GM04504 (cell line): ENCODE data around the gene CAPZA1.

Experiments used
- DNase-seq: peaks from one replicate; pipeline ENCODE4 v3.0.0-alpha.2; 2012; ENCODE audit warnings: low read depth

The CAPZA1 gene

DNA sequence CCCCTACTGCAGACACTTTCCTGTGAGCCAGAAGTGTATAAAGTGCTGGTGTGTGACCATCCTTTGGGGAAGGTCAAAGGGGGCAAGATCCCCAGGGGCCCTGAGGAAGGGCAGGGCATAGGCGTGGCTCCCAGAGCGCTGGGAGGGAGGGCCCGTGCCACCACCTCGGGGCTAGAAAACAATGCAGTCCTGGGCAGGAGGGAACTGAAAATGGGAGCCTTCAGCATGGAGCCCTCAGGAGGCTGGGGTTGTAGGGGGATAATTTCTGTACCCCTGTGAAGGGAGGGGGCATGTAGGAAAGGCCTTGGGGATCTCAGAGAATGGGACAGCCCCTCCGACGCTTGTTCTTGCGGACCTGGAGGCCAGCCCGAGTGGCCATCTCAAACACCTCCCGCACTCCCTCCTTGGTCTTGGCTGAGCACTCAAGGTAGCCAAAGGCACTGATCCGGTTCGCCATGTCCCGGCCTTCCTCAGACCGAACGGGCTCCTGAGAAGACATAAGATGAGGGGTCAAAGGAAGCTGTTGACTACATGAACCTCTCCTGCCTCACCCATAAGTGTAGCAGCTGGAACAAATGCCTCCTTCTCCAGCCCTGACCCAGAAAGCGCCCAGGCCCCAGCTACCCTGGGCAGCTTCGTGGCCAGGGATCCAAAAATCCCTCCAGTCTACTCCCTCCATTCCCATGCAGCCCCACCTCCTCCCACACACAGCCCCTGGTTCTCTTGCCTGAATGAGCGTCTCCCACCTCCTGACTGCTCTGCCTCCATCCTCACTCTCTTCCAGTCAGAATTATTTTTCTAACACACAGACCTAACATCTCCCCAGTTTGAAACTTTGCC is 81.8 kb downstream of the CAPZA1 start:
- no peak for DNase-seq

- DNase-seq = no peak
Observed at GRCh38 chr1:112702067-112702395, 82.4 kb downstream of the CAPZA1 start.

- DNase-seq = no peak
Observed at GRCh38 chr1:112702420-112703261, 83.0 kb downstream of the CAPZA1 start.

DNA sequence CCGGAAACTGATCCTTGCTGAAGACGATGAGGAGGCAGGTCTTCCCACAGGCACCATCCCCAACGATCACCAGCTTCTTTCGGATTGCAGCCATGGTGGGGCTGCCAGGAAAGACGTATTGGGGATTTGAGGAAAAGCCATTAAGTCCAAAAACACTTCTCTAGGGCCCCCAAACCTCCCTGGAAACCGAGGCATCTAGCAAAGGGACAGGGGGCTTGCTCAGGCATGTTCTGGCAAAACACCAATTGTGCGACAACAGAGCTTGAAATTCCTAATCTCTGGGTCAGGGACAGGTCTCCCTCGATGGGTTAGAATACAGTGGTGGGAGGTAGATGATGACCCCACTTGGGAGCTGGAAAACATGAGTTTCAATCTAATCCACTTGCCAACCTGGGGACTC is 84.1 kb downstream of the CAPZA1 start:
- DNase-seq = no peak

DNA sequence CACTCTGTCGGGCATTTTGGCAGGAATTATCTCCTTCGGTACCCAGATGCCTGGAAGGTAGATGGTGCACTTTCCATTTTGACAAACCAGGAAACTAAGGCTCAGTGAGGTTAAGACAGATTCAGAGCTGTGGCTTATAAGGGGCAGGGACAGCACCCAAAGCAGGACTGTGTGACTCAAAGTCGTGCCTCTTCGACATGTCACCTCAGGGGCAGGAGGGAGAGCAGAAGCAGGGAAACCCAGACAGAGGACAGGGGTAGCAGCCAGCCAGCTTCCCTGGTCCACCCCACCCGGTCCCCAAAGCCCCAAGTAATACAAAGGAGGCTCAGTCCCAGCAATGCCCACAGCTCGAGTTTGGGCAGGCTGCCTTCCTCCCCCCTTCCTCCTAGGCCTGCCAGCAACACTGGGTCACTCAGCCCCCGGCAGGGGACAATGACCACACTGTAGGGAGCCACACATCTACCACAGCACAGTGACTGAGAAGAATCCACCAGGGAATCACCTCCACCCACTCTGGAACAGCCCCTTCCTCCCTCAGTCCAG is 84.8 kb downstream of the CAPZA1 start:
- no peak for DNase-seq

GRCh38 chr1:112704934-112705627 is 85.4 kb downstream of the CAPZA1 start:
- DNase-seq = peak; percentile 97

DNA sequence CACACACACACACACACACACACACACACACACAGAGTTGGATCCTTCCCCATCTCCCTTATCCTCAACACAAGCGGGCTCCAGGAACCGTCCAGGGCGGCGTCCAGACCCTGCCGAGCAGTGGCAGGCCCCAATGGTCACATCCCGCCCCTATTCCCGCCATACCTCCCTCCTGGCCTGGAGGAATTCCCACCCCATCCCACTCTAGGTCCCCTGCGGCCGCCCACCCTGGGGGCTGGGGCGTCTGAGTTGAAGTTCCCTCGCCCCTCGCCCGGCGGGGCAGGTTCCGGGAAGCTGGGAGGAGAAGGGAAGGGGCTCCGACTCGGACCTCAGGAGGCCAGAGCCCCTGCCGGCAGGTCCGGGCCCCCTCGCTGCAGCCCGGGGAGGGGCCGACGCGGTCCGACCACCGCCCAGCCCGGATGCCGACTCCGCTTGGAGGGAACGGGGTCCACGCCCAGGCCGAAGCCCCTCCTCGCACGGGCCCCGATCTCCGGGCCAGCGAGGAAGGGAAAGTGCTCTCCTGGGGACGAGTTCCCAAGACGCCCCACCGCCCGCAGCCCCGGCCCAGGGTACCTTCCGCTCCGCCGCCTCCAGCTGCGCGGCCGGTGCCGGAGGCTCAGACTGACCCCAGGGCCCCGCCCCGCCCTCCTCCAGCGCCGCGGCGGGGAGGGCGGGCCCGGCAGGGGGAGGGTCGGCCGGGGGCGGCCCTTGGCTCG is 87.0 kb downstream of the CAPZA1 start, which contains the start of gene RHOC:
Gene RHOC (minus strand): TSS at position 623 of the 716 bp plus-strand sequence. CDS start 3,328 bp downstream, outside the sequence.
- peak; percentile 54 for DNase-seq

- DNase-seq = peak; percentile 74
Observed at GRCh38 chr1:112707221-112708001, 87.8 kb downstream of the CAPZA1 start.

DNA sequence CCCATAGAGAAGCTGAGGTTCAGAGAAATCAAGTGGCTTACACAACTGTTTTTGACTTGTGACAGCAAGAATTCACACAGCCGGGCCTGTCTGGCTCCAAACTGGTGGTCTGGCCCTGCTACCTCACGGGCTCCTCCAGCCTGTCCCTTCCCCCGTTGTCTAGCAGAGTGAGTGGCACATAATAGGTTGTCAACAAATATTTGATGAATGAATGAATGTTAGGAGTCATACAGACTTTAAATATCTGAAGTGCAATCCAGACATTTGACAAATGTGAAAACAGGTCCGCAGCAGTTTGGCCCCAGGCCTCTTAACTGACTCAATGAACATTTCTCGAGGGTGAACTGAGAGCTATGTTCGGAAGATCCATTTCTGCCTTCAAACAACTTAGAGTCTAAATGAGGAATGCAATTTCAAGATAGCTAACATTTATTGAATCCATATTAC is 88.4 kb downstream of the CAPZA1 start:
- no peak for DNase-seq

DNA sequence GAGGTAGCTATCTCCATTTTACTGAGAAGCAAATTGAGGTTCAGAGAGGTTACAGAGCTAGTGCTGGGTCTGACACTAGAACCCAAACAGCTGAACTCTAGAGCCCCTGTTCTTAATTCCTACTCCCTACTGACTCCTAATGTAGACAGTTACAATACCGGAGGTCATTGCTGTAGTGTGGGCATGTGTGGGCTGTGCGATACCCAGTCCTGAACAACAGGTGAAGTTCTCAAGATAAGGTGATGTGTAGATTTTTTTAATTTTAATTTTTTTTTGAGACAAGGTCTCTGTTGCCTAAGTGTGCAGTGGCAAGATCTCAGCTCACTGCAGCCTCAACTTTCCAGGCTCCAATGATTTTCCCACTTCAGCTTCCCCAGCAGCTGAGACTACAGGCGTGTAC is 88.9 kb downstream of the CAPZA1 start:
- no peak for DNase-seq

- DNase-seq = no peak
Observed at GRCh38 chr1:112710159-112710558, 90.5 kb downstream of the CAPZA1 start.

GRCh38 chr1:112710586-112710985 is 91.0 kb downstream of the CAPZA1 start:
- DNase-seq = no peak

DNA sequence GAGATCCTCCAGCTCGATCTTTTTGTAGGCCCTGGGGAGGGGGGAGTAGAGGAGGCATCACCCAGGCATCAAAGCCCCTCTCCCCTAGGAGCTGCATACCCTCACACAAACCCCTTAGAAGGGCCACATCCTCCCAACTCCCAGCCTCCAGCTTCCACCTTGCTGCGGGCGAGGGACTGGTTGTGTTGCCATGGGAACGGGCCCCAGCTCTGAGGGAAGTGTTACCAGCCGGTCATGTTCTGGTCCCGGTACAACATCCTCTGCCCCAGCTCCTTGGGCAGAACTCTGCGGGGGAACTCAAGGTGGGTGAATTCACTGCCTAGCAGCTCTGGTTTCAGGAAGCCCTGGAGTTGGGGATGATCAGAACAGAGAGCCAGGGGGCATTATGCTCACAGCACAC is 91.4 kb downstream of the CAPZA1 start:
- DNase-seq = no peak

GRCh38 chr1:112711670-112712069 is 92.0 kb downstream of the CAPZA1 start:
- DNase-seq = no peak

DNA sequence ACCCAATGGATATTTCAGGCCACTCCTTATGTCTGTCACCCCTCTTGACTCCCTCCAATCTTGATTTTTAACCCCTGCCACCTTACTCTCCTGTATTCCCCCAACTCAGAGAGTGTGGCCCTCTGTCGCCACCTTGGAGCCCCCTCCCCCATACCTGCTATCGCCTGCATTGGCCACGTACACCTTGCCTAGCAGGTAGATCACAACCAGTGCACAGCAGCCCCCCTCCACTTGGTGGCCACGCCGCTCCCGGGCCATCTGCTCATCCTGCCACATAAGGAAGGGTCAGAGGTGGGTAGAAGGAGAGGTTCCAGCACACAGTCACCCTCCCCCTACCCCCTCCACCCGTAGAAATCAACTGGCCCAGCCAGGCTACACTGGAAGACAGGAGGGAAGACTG is 92.6 kb downstream of the CAPZA1 start:
- DNase-seq = no peak

- no peak for DNase-seq
Observed at GRCh38 chr1:112712701-112713128, 93.1 kb downstream of the CAPZA1 start.

GRCh38 chr1:112713466-112714312 is 94.1 kb downstream of the CAPZA1 start:
- DNase-seq = no peak

DNA sequence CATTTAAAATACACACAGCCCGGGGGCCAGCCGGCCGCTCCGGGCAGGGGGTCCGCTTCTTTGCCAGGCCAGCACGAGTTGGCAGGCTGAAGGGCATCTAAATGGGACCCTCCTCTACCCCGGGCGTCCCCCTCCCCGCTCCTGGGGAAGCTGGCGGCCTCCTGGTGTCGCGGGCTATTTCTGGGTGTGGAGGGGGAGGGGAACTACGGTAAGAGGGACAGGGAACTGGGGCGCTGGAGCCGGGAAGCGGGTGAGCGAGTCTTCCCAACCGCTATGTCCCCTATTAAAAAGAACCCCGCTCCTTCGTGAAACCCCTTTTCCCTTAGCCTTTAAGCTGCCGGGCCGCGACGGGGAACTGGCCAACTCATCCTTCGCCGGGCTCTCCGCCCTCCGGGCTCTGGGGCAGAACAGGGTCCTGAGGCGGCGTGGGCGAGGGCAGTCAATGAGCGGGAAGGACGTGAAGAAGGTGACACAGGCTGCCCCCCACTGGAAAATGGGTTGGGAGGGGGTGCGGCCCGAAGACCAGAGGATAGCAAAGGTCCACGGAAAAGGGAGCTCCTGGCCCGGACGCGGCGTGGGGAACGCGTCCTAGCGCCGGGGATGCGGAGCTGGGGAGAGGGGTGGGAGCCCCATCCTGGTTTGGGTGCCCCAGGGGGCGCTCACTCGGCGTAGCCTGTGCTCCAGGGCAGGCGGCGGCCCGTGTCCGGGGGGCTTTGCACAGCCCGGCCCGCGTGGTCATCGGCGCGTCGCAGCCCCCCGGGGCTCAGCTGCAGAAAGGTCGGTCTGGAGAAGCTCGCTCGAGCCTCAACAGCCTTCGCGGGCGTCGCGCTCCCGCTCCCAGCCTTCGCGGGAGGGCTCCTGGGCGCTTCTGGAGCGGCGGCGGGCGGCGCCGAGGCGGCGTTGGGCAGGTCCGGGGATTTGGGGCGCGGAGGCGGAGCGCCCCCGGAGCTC is 95.0 kb downstream of the CAPZA1 start:
- DNase-seq = no peak
